CD4-positive, CD25-positive, alpha-beta regulatory T cell (primary cell): Measurements from ENCODE around the gene RECQL5. TPM values are rescaled to one million over a fixed set of nuclear protein-coding genes. Genes with fewer than 3 reads are reported as not detected.

Experiments used
- ATAC-seq, 2 donors: fragments of 150-1000 bp; cut with Tn5 transposase; one replicate each; pipeline ENCODE4 v1.10.0; 2021; ENCODE audit warnings: low read depth in 2 of 2, moderate number of reproducible peaks in 2 of 2, moderate library complexity in 1 of 2
- DNase-seq, 3 donors: peaks; one replicate each; pipeline versions ENCODE4 v3.0.0 to v3.0.0-alpha.2; 2012 to 2022; ENCODE audit warnings: mixed read lengths in 1 of 3
- H3K27ac ChIP-seq: one replicate; pipeline ENCODE4 v1.7.0; 2013; ENCODE audit warnings: mild to moderate bottlenecking, low read length; ENCODE audit not compliant: insufficient read depth, poor library complexity, severe bottlenecking
- H3K27me3 ChIP-seq: one replicate; pipeline ENCODE4 v1.7.0; 2013; ENCODE audit warnings: low read length; ENCODE audit not compliant: control insufficient read depth, insufficient read depth
- H3K36me3 ChIP-seq: one replicate; pipeline ENCODE4 v1.7.0; 2013; ENCODE audit warnings: mild to moderate bottlenecking, low read length, moderate library complexity; ENCODE audit not compliant: control insufficient read depth, insufficient read depth
- H3K4me1 ChIP-seq: 2 replicates; pipeline ENCODE4 v1.7.0; 2013; ENCODE audit warnings: mild to moderate bottlenecking, low read length; ENCODE audit not compliant: insufficient read depth, control insufficient read depth, poor library complexity, severe bottlenecking
- H3K4me3 ChIP-seq: one replicate; pipeline ENCODE4 v1.7.0; 2013; ENCODE audit warnings: low read depth, mild to moderate bottlenecking, low read length, moderate library complexity
- H3K9me3 ChIP-seq, 2 experiments: 1 replicate in 1 of 2; 2 replicates in 1 of 2; pipeline ENCODE4 v1.7.0; 2013; ENCODE audit warnings: low read length in 2 of 2, mild to moderate bottlenecking in 1 of 2, moderate library complexity in 1 of 2; ENCODE audit not compliant: control insufficient read depth in 2 of 2
- H3K27ac Mint-ChIP-seq, 3 donors: one replicate each; pipeline ENCODE4 v1.8.0; 2020 to 2022; ENCODE audit warnings: mild to moderate bottlenecking in 3 of 3, mixed read lengths in 3 of 3, moderate library complexity in 2 of 3
- H3K27me3 Mint-ChIP-seq: one replicate; pipeline ENCODE4 v1.8.0; 2022; ENCODE audit warnings: mild to moderate bottlenecking, mixed read lengths
- H3K36me3 Mint-ChIP-seq: one replicate; pipeline ENCODE4 v1.8.0; 2020; ENCODE audit warnings: mixed read lengths
- H3K4me1 Mint-ChIP-seq, 4 donors: one replicate each; pipeline ENCODE4 v1.8.0; 2020 to 2022; ENCODE audit warnings: mixed read lengths in 4 of 4, mild to moderate bottlenecking in 1 of 4
- H3K4me3 Mint-ChIP-seq, 4 donors: one replicate each; pipeline ENCODE4 v1.8.0; 2020 to 2022; ENCODE audit warnings: mild to moderate bottlenecking in 4 of 4, mixed read lengths in 4 of 4, moderate library complexity in 3 of 4
- H3K9me3 Mint-ChIP-seq, 7 donors: one replicate each; pipeline ENCODE4 v1.8.0; 2020 to 2022; ENCODE audit warnings: mixed read lengths in 7 of 7, mild to moderate bottlenecking in 3 of 7, moderate library complexity in 2 of 7
- polyA plus RNA-seq, 4 donors: library from polyadenylated mRNA; unstranded; fragments of 300-500 nt; fragmentation: Illumina TruSeq; gene quantifications; one replicate each; pipeline ENCODE4 v1.2.3, GENCODE V29; 2021
- total RNA-seq: library from RNA; stranded (reverse); gene quantifications from one replicate; pipeline ENCODE4 v1.2.3, GENCODE V29; 2022

Gene RECQL5
- total and polyA plus RNA-seq, 5 donors from 2014 or later, result 8.7 to 25.5 (median 13.2) TPM

DNA sequence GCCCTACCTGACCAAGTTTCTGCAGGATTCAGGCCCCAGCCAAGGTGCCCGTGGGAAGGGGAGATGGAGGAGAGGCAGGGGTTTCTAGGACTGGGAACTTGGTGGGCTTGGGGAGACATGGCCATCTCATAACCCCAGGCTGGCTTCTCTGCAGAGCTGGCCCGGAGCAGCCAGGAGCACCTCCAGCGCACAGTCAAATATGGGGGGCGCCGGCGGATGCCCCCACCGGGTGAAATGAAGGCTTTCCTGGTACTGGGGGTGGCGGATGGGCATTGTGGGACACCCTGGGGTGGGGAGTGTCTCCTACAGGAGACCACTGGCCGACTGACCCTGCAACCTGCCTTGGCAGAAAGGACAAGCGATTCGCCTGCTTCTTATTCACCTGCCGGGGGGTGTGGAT, 42.9 kb downstream of the RECQL5 start:
- no peak for DNase-seq
- no peak overlapping the region for H3K27ac Mint-ChIP-seq
- no peak overlapping the region for H3K4me3 Mint-ChIP-seq
- H3K4me1 Mint-ChIP-seq, result peaks cover 0 to 8% (median 0%) of the 10 kb centered on the region in 4 donors
- peaks cover 0 to 1% (median 0%) of the 10 kb centered on the region in 7 donors for H3K9me3 Mint-ChIP-seq
- H3K27me3 Mint-ChIP-seq, result peaks cover 4% of the 10 kb centered on the region
- Histone ChIP-seq H3K27me3 (no peaks in the 10 kb centered on the region), H3K27ac (no peak overlapping the region), H3K9me3 (no peaks in the 10 kb centered on the region), H3K4me3 (no peak overlapping the region), H3K36me3 (no peaks in the 10 kb centered on the region), H3K4me1 (no peaks in the 10 kb centered on the region)
- ATAC-seq, result no peak
- peaks cover 8% of the 10 kb centered on the region for H3K36me3 Mint-ChIP-seq

DNA sequence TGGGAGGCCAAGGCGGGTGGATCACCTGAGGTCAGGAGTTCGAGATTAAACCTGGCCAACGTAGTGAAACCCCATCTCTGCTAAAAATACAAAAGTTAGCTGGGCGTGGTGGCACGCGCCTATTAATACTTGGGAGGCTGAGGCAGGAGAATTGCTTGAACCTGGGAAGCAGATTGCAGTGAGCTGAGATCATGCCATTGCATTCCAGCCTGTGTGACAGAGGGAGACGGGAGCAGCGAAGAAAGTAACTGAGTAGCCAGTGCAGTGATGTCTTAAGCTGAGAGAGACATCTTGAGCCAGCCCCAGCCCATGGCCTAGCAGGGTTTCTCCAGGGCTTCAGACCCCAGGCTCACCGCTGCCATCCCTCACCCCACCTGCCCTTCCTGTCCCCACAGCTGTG, 43.6 kb downstream of the RECQL5 start:
- H3K4me3 ChIP-seq, result no peak overlapping the region
- no peak overlapping the region for H3K27ac ChIP-seq
- no peaks in the 10 kb centered on the region for H3K27me3 ChIP-seq
- H3K4me1 ChIP-seq, result no peaks in the 10 kb centered on the region
- peaks cover 0 to 8% (median 0%) of the 10 kb centered on the region in 4 donors for H3K4me1 Mint-ChIP-seq
- peaks cover 4% of the 10 kb centered on the region for H3K27me3 Mint-ChIP-seq
- H3K27ac Mint-ChIP-seq, result peak overlapping the region in 1 of 3 donors; percentile 34
- peaks cover 0 to 1% (median 0%) of the 10 kb centered on the region in 7 donors for H3K9me3 Mint-ChIP-seq
- no peaks in the 10 kb centered on the region for H3K9me3 ChIP-seq
- no peaks in the 10 kb centered on the region for H3K36me3 ChIP-seq
- H3K4me3 Mint-ChIP-seq, result no peak overlapping the region
- H3K36me3 Mint-ChIP-seq, result peaks cover 8% of the 10 kb centered on the region
- DNase-seq, result no peak
- no peak for ATAC-seq

DNA sequence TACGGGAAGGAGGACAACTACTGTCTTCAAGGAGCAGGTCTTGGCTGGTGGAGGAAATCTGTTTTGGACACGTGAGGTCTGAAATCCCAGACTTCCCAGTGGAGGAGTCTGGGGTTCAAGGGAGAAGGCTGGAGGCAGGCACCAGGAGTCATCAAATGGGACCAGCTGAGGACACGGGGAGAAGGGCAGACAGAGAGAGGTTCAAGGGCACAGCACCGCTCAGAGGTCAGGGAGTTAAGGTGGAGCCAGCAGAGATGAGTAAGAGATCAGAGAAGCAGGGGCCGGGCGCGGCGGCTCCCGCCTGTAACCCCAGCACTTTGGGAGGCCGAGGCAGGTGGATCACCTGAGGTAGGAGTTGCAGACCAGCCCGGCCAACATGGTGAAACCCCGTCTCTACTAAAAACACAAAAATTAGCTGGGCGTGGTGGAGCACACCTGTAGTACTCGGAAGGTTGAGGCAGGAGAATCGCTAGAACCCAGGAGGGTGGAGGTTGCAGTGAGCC, 44.1 kb downstream of the RECQL5 start:
- Histone ChIP-seq H3K27ac (no peak overlapping the region), H3K4me1 (no peaks in the 10 kb centered on the region), H3K9me3 (no peaks in the 10 kb centered on the region), H3K36me3 (no peaks in the 10 kb centered on the region), H3K27me3 (no peaks in the 10 kb centered on the region), H3K4me3 (no peak overlapping the region)
- Mint-ChIP-seq H3K27me3 (peaks cover 4% of the 10 kb centered on the region), H3K36me3 (peaks cover 8% of the 10 kb centered on the region), H3K27ac (peak overlapping the region in 1 of 3 donors; percentile 34), H3K4me1 (peaks cover 0 to 8% (median 0%) of the 10 kb centered on the region in 4 donors), H3K4me3 (no peak overlapping the region), H3K9me3 (peaks cover 0 to 1% (median 0%) of the 10 kb centered on the region in 7 donors)
- DNase-seq (no peak), ATAC-seq (no peak)

DNA sequence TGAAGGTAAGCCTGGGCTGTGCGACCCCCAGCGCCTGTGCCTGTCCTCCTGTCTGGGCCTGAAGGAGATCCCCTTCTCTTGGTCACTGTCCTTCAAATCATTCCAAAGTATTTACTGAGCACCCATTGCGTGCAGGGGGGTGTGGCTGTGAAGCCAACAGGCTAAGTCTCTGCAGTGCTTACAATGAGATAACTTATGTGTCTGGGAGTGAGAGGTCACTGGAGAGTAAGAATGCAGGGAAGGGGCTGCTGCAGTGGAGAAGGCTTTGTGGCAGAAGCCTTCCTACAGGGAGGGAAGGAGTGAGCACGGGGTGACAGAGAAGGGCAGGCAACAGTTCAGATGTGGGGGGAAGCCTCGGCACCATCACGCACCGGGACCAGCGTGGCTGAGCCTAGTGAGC, 44.9 kb downstream of the RECQL5 start:
- Histone ChIP-seq H3K4me1 (no peaks in the 10 kb centered on the region), H3K27ac (no peak overlapping the region), H3K9me3 (no peaks in the 10 kb centered on the region), H3K36me3 (no peaks in the 10 kb centered on the region), H3K27me3 (no peaks in the 10 kb centered on the region), H3K4me3 (no peak overlapping the region)
- ATAC-seq (no peak), DNase-seq (no peak)
- H3K9me3 Mint-ChIP-seq, result peaks cover 0 to 1% (median 0%) of the 10 kb centered on the region in 7 donors
- peaks cover 0 to 8% (median 0%) of the 10 kb centered on the region in 4 donors for H3K4me1 Mint-ChIP-seq
- peak overlapping the region in 1 of 4 donors; percentile 26 for H3K4me3 Mint-ChIP-seq
- H3K36me3 Mint-ChIP-seq, result peaks cover 8% of the 10 kb centered on the region
- peak overlapping the region in 2 of 3 donors; percentile 34 to 70 for H3K27ac Mint-ChIP-seq
- peaks cover 4% of the 10 kb centered on the region for H3K27me3 Mint-ChIP-seq

DNA sequence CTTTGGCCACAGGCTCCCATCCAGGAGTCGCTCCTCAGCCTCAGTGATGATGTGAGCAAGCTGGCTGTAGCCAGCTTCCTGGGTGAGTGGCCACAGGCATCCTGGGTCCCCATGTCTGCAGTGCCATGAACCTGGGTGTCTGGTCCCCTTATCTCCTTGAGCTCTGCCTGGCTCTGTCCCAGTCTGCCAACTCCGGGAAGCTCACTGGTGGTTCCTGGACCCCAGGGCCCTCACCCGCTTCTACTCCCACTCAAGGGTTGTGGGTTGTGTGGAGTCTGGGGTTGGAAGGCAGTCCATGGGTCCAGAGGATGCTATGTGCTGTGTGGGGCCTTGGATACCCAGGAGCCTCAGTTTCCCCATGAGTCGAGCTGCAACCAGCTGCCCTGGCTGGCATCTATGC, 45.5 kb downstream of the RECQL5 start:
- DNase-seq, result no peak
- Histone ChIP-seq H3K27ac (no peak overlapping the region), H3K9me3 (no peaks in the 10 kb centered on the region)

DNA sequence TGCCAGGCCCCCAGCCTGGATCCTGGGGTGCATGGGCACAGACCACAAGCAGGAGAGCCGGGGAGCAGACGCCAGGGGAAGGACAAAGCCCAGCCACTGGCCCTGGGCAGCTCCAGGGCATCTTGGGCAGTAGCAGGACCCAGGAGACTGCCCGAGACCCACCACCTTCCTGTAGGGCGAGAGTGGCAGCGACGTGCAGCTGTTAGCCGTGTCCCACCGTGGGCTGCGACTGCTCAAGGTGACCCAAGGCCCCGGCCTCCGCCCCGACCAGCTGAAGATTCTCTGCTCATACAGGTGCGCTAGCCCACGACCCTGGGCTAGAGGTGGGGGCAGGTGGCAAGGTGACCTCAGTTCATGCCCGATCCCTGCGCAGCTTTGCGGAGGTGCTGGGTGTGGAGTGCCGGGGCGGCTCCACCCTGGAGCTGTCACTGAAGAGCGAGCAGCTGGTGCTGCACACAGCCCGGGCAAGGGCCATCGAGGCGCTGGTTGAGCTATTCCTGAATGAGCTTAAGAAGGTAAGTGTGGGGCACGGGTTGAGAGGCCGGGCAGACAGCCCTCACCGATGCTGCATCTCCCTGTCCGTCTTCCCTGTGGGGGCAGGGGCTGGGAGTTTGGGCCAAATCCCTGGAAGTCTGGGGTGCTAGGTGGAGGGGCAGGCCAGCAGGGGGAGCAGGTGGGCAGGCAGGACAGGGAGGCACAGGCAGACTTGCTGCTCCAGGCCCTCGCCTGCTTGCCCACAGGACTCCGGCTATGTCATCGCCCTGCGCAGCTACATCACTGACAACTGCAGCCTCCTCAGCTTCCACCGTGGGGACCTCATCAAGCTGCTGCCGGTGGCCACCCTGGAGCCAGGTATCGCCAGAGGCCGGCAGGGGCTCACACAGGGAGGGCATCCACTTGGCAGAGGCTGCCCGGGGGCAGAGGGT, 47.2 kb downstream of the RECQL5 start:
- Histone ChIP-seq H3K36me3 (no peaks in the 10 kb centered on the region), H3K27ac (no peak overlapping the region), H3K4me3 (no peak overlapping the region), H3K4me1 (no peaks in the 10 kb centered on the region), H3K9me3 (no peaks in the 10 kb centered on the region), H3K27me3 (no peaks in the 10 kb centered on the region)
- H3K27ac Mint-ChIP-seq, result no peak overlapping the region
- DNase-seq (peak in 1 of 3 donors; percentile 22), ATAC-seq (no peak)
- H3K4me1 Mint-ChIP-seq, result peaks cover 0 to 8% (median 0%) of the 10 kb centered on the region in 4 donors
- H3K36me3 Mint-ChIP-seq, result peaks cover 8% of the 10 kb centered on the region
- no peaks in the 10 kb centered on the region for H3K9me3 Mint-ChIP-seq
- no peak overlapping the region for H3K4me3 Mint-ChIP-seq
- peaks cover 4% of the 10 kb centered on the region for H3K27me3 Mint-ChIP-seq

More for the DNA sequence above, 45.5 kb downstream of the RECQL5 start:
- Histone ChIP-seq H3K4me3 (no peak overlapping the region), H3K27me3 (no peaks in the 10 kb centered on the region), H3K4me1 (no peaks in the 10 kb centered on the region), H3K36me3 (no peaks in the 10 kb centered on the region)
- H3K27me3 Mint-ChIP-seq, result peaks cover 4% of the 10 kb centered on the region
- H3K4me3 Mint-ChIP-seq, result no peak overlapping the region
- peaks cover 8% of the 10 kb centered on the region for H3K36me3 Mint-ChIP-seq
- peaks cover 0 to 1% (median 0%) of the 10 kb centered on the region in 7 donors for H3K9me3 Mint-ChIP-seq
- no peak for ATAC-seq
- no peak overlapping the region for H3K27ac Mint-ChIP-seq
- peaks cover 0 to 8% (median 0%) of the 10 kb centered on the region in 4 donors for H3K4me1 Mint-ChIP-seq

DNA sequence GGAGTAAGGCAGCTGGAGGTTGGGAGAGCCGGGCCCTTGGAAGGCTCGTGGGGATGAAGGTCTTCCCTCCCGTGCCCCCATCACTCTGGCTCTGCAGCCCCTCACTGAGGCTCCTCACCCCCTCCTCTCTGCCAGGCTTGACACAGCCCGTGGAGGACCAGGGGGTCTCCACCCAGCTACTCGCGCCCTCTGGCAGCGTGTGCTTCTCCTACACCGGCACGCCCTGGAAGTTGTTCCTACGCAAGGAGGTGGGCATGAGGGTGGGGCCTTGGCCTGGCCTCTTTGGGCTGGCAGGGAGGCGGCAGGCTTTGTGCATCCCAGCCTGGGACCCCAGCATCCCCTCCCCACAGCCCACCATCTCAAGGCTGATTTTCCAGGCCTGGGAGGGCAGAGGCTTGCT, 49.3 kb downstream of the RECQL5 start:
- H3K9me3 ChIP-seq, result no peaks in the 10 kb centered on the region
- no peak for ATAC-seq
- H3K27me3 ChIP-seq, result no peaks in the 10 kb centered on the region
- DNase-seq, result no peak
- H3K4me1 ChIP-seq, result no peaks in the 10 kb centered on the region
- Mint-ChIP-seq H3K4me3 (no peak overlapping the region), H3K27me3 (peaks cover 4% of the 10 kb centered on the region), H3K9me3 (no peaks in the 10 kb centered on the region), H3K27ac (peak overlapping the region in 1 of 3 donors; percentile 71), H3K4me1 (peaks cover 0 to 7% (median 0%) of the 10 kb centered on the region in 4 donors), H3K36me3 (peaks cover 7% of the 10 kb centered on the region)
- H3K27ac ChIP-seq, result no peak overlapping the region
- H3K36me3 ChIP-seq, result no peaks in the 10 kb centered on the region
- H3K4me3 ChIP-seq, result no peak overlapping the region
